SH-SY5Y (cell line): ENCODE results near the gene ADCY7.

Experiments
- GATA2 ChIP-seq: IDR thresholded peaks from 2 replicates; pipeline ENCODE4 v1.6.1; 2011; ENCODE audit warnings: mild to moderate bottlenecking, low read depth, low read length
- GATA3 ChIP-seq: IDR thresholded peaks from 2 replicates; pipeline ENCODE4 v1.6.1; 2011; ENCODE audit warnings: low read depth, mild to moderate bottlenecking, low read length, moderate library complexity

Gene ADCY7

DNA sequence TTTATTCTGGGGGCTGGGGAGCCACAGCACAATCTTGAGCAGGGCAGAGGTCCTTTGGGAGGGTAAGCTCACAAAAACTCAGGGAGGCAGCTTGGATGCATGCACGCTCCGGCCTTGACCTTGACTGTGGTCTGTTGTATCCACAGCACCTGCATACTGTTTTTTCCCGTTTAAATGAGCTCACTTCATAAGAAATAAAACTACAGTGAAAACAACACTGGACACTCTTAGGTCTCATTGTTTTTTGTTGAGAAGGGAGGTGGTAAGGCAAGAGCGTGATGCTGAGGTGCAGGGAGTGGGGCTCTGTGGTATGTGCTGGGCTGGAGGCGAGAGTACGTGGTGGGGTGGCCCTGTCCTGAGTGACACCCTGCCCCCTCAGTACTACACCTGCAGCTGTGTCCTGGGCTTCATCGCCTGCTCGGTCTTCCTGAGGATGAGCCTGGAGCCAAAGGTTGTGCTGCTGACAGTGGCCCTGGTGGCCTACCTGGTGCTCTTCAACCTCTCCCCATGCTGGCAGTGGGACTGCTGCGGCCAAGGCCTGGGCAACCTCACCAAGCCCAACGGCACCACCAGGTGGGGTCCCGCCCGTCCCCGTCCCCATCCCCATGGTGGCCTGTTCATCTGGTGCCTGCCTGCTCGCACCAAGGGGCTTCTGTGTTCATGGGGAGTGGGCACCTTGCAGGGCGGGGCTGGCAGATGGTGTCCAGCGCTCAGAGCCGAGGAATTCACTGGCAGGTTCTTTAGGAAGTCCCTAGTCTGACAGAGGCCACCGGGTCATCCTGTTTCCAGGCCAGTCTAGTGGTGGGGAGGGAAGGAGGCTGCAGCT lies 44.2 kb downstream of the ADCY7 start:
- TF ChIP-seq GATA2 = no peak
- TF ChIP-seq GATA3 = no peak

GRCh38 chr16:50311134-50311528 lies 44.8 kb downstream of the ADCY7 start:
- TF ChIP-seq GATA3 (no peak), GATA2 (no peak)

- TF ChIP-seq GATA3 (no peak), GATA2 (no peak)
Measured at GRCh38 chr16:50311891-50312501, 45.6 kb downstream of the ADCY7 start.

DNA sequence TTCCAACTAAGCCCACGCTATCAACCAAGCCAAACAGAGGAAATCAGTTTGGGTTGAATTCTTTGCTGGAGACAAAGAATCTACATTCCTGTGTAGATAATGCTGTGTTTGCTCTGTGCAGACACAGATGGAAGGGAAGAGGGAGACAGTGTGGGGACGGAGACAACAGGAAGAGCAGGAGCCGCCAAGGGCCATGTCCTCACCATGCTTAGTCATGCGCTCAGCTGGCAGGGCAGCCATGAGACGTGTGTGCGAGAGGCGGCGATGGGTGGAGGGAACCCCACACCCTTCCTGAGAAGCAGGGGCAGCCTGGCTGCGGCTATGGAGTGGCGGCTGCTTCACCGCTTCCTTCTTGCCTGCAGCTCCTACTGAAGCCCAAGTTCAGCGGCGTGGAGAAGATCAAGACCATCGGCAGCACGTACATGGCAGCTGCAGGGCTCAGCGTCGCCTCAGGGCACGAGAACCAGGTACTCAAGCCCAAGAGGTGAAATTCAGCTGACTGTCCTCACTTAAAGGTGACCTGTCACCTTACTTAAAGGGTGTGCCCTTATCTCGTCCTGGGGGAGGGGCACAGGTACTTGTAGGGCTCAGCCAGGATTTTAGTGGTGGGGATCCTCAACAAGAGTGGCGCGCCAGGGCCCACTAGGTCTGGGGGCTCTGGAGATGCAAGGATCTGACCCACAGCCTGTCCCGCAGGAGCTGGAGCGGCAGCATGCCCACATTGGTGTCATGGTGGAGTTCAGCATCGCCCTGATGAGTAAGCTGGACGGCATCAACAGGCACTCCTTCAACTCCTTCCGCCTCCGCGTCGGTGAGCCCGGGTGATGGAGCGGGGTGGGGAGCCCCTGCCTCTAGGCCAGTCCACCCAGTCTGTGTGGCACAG lies 47.5 kb downstream of the ADCY7 start:
- TF ChIP-seq GATA3 (no peak), GATA2 (no peak)

- TF ChIP-seq GATA2 (no peak), GATA3 (no peak)
Measured at GRCh38 chr16:50314665-50315064, 48.3 kb downstream of the ADCY7 start.

- TF ChIP-seq GATA2 (no peak), GATA3 (no peak)
Measured at GRCh38 chr16:50315346-50315997, 49.1 kb downstream of the ADCY7 start.

GRCh38 chr16:50316102-50316847 lies 49.9 kb downstream of the ADCY7 start:
- no peak for TF ChIP-seq GATA3
- TF ChIP-seq GATA2 = no peak

GRCh38 chr16:50316848-50317630 lies 50.7 kb downstream of the ADCY7 start:
- TF ChIP-seq GATA2 (no peak), GATA3 (no peak)

GRCh38 chr16:50318796-50319578 lies 52.6 kb downstream of the ADCY7 start:
- TF ChIP-seq GATA3 (no peak), GATA2 (no peak)

GRCh38 chr16:50320310-50320709 lies 54.0 kb downstream of the ADCY7 start:
- no peak for TF ChIP-seq GATA2
- no peak for TF ChIP-seq GATA3

- no peak for TF ChIP-seq GATA2
- no peak for TF ChIP-seq GATA3
Measured at GRCh38 chr16:50322333-50322732, 56.0 kb downstream of the ADCY7 start.
